HK-2 (cell line): ENCODE measurements around the gene CDC6.

Source experiments
- DNase-seq: peaks from one replicate; pipeline ENCODE4 v3.0.0-alpha.2; 2018; ENCODE audit not compliant: unreplicated experiment

Gene CDC6

DNA sequence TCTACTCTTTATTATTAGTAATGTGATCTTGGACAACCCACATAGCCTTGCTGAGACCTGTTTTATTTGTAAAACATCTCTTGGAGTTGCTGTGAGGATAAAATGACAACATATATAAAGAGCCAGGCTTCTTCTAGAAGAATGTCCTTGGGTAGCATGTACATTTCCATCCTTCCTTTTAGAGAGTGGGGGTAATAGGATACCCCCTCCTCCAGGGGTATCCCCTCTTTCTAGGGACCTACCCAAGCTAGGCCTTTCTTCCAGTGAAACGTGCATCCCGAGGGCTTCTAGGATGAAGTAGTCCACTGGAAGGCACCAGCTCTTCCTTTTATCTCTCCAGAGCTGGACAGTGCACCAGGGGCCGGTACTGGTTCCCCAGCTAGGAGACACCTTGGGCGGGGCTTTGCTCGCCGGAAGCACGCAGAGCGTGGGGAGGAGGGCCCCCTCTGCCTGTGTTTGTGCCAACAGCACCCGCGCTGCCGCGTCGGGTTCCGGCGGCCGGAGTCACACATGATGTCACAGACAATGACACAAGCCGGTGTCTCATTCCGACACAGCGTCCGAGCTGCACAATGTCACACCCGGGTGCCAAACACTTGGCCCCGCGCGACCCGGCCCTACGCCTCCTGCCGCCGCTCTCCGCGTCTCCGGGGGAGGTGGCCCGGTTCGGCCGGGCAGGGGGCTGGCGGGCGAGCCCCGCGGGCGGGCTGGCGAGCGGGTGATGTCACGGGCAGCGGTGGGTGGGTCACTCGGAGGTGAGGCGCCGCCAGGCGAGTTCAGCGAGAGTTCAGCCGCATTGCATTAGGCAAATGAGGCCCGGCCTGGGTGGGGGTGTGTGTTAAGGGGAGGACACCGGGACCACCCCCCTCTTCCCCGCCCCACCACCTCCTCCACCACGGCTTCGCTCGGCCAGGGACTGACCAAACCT lies 53.5 kb downstream of the CDC6 start:
- DNase-seq = peak; percentile 84

DNA sequence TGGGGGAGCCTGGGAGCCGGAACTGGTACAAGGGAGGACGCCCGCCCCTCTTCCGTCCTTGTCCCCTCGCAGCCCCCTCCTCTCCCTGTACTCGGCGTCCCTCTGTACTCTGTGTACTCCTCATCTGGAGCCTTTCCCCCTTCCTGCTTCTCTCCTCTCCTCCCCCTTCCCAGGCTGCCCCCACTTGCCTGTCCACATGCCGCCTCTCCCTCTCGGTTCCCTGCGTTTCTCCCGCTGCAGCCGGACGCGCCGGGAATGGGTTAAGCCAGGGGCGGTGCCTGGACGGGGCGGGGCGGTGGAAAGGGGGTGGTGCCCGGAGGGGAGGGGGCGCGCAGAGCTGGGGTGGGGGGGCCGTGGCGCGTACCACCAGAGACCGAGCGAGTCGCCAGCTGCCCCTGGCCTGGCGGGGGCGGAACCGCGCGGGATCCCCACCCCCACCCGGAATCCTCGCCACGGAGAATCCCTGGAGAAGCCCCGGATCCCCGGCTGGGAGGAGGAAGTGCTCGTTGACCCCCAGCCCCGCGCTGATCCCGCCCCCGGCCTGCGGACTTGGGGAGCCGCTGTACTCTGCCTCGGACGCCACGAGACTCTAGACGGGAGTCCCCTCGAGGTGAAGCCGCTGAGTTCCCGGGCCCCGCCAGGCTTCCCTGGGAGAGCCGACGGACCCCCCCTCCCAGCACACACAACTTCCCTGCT lies 54.3 kb downstream of the CDC6 start:
- peak; percentile 62 for DNase-seq

DNA sequence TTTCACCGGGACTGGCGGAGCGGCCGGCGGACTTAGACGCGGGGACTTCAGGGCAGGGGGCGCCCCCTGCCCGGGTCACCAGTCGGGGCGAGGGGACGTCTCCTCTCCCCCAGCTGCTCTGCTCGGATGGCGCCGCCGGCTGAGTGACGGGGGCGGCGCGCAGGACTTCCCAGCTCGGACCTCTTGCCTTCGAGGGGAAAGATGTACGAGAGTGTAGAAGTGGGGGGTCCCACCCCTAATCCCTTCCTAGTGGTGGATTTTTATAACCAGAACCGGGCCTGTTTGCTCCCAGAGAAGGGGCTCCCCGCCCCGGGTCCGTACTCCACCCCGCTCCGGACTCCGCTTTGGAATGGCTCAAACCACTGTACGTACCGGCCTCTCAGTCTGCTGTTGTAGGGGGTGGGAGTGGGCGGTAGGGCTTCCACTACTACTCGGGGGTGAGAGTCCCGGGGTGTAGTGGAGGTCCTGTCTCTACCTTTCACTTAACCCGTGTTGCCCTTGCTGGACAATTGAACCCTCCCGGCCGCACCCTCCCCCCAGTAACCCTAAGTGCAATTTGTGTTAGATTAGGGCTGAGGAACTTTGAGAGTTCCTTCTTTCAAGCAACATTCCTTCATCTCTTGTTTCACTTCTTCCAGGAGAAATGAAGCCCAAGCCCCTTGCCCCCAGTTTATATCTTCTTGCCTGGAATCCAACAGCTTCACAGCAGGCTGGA lies 55.0 kb downstream of the CDC6 start:
- no peak for DNase-seq

DNA sequence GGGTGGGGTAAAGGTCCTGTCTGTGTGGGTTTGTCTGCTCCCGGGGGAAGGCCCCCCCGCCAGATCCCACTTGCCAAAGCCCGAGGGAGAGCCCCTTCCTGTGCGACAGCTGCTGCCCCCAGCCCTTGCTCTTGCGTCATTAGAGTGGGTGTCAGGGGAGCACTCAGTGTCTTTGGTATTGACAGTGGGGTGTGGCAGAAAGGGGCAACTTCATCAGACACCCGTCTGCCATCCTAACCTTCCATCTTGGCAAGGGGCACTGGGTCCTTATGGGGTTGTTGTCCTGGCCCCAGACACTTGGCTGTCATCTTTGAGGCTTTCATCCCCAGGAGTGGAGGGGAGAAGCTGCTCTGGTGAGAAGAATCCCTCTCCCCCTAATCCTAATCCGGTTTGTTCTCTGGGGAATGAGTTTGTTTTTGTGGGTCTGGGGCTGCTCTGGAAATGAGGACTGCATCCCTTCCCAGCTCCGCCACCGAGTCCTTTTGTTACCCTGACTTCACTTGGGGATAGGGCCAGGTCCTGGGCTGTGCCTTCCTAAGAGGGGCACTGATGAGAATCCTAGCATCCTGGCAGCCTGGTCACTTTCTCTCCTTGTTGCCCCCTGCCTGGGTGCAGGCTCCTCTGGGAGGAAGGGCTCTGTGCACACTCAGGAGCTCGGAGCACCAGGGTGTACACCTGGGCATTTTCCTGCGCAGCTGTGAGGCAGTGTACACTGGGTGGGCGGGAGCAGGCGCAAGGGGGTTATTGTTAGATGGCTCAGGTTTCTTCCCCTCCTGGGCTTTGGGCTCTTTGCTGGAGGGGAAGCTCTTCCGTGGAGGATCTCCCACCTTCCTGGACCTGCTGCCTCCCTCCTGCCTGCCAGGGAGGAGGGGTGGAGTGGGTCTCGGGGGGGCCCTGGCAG lies 55.8 kb downstream of the CDC6 start:
- no peak for DNase-seq

DNA sequence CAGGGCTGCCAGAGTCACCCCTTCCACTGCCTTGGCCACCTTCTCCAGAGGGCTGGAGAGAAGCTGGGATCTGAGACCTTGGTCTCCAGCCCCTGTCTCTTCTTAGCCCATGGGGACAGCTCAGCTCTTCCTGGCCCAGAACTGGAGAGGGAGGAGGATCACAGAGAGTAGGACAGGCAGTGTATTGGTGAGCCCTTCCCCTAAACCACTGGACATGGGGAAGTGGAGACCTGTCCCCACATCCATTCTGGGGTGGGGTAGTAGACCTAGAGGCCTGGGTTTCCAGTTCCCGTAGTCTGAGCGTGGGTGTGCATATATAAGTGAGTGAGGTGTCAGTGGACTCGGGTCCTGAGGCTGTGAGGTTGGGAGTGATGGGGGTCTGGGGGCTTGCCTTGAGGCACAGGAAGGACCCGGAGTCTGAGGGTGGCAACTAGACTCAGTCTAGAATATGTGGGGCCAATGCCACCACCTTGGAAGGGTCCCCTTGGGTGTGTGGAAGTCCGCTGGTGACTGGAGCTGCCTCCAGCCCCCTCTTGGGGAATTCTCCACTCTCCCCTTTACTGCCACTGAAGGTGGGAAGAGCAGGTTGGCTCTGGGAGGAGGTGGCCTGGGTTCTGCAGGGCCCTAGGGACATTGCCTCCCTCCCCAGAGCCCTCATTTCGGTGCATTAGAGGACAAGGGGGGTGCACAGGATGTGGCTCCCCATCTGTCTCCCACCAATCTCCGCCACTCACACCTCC lies 56.9 kb downstream of the CDC6 start:
- no peak for DNase-seq

DNA sequence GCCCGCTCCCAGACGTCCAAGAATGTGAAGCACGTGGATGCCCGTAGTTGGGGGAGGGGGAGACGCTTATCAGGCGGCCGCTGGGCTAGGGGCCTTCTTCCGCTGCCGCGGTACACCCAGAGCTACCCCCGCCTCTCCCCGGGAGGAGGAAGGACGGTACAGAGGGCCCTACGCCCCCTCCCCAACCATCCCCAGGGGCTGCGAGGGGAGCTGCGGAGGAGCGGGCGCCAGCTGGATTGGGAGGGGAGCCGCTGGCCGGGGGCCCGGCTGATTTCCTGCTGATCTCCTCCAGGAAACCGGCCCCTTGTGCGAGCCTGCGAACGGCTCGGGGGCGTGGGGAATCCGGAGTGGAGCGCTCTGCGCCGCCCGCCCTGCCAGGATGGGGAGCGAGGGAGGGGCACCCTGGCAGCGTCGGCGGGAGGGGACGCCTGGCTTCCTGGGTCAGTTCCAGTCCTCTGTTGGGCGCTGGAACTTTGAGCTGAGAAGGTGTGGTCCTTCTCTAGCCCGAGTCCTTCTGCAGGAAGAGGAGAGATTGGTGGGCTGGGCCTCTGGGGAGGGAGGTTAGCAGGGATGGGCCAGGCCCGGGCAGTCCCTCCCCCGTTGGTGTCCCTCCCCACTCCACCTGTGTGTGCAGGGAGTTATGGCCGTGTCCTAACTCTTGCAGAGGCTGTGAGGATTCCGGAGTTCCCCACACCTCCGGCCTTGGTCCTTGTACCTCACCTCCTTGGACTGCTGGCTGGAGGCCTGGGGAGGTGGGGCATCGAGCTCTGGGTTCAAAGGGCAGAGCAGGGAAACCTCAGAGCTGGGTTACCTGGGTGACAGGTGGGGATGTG lies 57.7 kb downstream of the CDC6 start:
- DNase-seq = peak; percentile 45

DNA sequence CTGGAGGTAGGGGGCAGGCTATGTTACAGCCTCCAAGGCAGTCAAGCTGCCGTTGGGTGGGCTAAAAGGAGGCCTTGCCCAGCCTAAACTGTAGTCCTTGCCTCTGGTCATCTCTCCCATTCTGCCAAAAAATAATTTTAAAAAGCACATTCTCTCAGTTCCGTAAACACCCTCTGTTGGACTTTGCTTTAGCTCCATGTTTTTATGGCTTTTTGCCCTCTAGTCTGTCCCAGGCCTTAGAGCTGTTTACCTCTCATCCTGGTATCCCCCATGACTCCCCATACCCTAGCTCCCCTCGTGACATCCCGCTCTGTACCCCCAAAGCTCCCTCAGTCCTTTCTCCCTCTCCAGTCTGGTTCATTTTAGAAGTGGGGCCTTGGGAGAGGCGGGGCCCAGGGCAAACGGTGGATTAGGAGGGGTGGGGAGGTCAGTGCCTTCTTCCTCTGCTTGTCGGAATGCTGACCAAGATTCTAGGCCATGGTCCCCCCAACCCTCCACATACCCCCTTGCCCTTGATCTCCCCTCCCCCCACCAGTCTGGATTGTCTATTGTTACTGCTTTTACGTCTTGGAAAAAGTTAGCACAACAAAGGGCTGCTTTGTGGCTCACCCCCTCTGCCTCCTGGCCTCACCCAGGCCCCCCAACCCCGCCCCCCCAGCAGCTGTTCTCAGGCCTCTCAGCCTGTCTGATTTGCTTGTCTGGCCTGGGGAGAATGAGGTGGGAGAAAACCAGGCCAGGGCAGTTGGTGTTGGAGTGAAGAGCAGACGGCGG lies 58.5 kb downstream of the CDC6 start:
- DNase-seq = no peak

DNA sequence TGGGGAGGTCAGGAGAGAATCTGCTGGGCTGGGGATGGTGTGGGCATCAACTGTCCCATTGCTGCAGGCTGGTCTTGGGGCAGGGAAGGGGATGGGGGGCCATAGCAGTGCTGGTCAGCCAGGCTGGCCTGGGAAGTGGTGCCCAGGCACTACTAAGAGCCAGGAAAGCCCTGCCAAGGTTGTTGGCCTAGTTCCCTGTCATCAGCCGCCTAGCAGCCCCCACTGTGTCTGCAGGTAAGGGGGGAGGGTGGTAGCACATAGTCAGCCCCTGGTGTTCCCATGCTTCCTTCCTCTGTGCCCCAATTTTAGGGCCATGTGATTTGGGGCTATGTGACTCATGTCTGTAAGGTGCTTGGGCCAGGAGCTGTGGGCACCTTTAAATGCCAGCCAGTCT lies 59.1 kb downstream of the CDC6 start:
- no peak for DNase-seq

DNA sequence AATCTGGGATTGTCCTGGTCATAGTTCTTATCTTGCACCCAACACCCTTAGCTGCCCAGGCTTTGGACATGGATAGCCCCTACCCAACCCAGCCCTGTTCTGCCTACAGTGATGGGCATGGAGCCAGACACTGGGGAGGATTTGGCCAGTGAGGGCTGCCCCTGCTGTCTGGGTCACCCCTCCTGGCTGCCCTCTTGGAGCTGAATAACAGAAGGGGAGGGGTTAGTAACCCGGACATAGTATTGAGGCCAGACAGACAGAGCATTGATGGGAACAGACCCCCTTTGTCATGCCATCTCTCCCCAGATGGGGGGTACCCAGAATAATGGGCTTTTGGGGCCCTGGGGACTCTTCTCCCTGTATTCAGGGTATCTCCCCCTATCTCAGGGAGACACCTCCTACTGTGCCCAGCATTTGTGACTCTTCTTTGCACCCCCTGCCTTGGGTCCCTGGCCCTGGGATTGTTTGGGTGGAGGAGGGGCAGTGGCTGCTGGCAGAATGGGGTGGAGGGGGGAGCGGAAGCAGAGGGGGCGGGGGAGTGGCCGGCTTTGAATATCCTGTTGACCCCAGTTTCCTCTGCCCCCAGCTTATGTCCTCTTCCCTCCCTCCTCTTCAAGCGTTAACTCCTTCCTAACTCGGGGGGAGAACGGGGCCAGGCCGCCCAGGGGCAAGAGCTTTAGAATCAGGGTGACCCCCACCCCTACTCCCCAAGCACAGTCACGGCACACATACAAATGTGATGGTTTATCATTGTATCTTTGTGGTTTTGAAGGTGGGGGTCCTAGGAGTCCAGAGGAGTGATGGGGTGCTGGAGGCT lies 59.8 kb downstream of the CDC6 start:
- DNase-seq = no peak

DNA sequence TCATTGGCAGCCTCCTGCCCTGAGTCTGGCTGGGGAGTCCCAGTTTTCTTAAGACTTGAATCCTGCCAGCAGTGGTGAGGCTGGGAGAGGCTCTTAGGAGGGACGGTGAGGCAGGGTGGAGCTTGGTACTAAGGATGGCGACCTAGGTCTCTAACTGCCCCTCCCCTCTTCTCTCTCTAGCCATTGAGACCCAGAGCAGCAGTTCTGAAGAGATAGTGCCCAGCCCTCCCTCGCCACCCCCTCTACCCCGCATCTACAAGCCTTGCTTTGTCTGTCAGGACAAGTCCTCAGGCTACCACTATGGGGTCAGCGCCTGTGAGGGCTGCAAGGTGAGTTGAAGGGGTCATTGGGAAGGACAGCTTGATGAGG lies 60.4 kb downstream of the CDC6 start:
- DNase-seq = no peak

DNA sequence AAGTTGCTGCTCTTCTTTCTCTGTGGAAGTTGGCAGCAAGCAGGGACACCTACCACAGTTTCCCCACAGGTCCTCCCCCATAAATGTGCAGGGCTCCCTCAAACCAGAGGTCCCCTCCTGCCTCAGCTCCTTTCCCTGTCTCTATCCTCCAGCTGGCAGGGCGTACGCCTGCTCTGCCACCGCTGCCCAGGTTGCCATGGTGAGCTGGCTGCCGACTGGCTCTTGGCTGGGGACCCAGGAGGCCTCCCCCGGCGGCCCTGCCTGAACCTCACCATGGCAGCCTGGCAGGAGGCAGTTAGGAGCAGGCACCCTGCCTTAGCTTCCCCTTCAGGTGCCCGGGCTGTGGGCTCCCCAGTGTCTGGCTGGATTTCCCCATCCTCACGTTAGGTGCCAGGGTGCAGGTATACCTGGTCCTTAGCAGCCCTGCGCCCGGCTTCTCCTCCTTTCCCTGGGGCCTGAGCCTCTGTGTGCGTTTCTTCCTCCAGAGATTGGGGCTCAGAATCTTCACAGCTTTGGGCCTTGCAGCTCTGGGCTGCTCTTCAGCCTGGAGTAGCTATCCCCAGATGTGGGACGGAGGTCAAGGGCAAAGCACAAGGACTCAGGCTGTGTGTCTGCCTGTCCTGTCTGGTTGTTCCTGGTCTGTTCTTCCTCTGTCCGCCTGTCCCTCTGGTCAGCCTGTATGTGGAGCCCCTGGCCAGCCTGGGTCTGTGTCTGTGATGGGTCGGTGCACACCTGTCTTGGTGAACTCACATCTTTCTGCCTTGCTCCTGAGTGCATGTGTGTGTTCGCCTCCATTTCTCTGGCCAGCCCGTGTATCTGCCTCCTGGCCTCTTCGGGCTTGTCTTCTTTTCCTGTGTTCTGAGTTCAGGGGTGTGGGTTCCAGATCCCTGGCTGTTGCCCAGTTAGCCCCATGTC lies 61.1 kb downstream of the CDC6 start:
- DNase-seq = no peak

DNA sequence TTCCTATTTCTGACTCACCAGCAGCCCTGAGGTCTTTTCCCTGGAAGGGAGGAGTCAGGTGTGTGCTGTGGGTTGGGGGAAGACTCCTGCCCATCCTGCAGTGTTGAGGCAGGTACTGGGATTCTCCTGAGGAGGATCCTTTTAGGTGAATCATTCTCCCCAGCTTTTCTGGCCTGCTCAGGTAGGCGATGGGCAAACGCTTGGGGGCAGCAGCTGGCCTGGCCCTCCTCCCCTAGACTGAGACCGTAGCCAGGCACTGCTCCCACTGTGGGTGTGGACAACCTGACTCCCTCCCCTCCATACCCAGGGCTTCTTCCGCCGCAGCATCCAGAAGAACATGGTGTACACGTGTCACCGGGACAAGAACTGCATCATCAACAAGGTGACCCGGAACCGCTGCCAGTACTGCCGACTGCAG lies 61.8 kb downstream of the CDC6 start:
- DNase-seq = no peak

DNA sequence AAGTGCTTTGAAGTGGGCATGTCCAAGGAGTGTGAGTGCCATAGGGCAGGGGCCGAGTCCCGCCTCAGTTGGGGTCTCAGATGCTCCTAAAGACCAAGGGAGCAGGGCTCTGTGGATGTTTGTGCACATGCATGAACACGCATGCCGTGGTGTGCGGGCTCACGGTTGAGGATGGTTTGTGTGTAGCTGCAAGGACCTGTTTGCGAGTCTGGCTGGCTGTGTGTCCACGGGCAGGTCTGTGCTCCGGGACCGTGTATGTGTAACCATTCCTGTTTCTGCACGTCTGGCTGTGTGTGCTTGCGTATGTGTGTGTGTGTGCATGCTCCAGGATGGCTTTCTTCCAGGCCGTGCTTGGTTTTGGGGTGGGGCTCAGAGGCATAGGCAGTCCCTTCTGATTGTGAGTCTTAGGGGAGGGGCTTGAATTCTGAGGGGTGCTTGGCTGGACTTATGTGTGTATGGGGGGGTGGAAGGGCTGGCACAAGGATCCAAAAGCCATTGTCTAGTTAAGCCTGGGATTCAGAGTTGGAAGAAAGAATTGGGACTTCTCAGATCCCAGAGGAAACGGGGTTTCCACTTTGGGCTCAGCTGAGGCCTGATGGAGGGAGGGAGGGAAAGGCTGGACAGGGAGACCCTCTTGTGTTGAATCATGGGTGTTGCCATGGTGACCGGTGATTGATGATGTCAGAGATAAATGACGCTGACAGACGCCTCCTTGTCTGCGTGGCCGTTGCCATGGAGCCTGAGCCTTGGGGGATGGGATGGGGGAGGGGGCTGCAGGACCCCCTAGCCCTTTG lies 62.4 kb downstream of the CDC6 start:
- DNase-seq = no peak

DNA sequence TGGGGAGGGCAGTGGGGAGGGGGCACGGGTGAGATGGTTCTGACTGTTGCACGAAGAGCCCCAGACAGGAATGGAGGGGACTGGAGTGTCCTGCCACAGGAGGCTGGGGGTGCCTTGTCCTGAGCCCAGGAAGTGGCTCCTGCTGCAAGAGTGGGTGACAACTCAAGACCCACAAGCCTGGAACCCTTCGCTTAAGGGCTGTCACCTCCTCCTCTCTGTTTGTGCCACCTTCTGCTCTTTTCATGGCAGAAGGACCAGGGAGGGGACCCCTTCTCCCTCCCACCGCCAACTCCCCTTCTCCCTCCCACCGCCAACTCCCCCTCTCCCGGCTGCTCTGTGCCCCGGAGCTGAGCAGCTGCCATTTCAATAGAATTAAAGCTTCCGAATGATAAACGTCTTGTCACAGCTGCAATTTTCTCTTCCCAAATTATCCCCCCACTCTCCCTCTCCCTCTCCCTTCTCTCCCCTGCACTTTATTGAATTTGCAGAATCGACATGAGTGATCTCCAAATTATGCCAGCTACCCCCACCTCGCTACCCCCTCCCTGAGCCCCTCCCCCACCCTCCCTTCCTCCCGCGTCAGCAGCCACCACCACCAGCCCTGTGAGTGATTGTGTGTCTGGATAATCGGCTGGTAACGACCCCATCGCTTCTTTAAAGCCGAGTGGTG lies 63.1 kb downstream of the CDC6 start:
- DNase-seq = no peak

DNA sequence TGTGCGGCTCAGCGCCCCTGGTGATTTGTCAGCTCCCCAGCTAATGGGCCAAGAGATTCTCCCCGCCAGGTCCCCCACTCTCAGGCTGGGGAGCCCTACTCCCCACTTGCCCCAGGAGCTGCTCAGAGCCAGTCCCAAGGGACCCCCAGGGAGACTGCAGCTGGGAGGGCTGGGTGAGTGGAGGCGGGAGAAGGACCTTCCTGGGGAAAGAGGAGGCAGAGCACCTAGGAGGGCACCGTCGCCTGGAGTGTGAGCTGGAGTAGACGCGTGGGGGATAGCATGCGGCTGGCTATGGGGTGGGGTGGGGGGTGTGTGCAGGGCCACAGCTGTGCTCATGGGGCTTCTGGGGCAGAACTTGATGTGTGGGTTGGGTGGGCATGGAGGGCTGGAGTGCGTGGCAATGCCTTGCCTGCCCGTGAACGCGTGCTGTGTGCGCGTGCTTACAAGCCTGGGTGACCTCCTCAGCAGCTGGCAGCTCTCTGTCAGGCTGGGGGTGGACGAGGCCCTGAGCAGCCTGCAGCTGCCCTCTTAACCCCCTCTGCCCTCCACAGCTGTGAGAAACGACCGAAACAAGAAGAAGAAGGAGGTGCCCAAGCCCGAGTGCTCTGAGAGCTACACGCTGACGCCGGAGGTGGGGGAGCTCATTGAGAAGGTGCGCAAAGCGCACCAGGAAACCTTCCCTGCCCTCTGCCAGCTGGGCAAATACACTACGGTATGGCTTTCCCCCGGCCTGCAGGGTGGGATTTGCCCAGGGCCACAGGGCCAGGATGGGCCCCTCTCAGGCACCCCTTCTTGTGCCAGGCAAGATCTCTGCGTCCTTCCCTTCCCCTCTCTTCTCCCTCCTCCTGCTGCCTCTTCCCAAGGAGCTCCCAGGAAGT lies 63.9 kb downstream of the CDC6 start:
- no peak for DNase-seq
